ENCODE results near the gene UBE2Q2.

- TF ChIP-seq CTCF (IDR thresholded peaks at IDR 0.05 in 4 of 5, conservative IDR thresholded peaks at IDR 0.05 in 1 of 5) (no peak), POLR2A (IDR thresholded peaks at IDR 0.05) (no peak)
These were observed 18.6 kb downstream of the UBE2Q2 start for GRCh38 chr15:75861750-75862402.

All from gastrocnemius medialis (tissue), 4 donors.